Limb (tissue), 2 donors: Measurements from ENCODE around the gene GLG1.
"Not testable (repeated sequence)": the region's sequence is repeated elsewhere in the genome, so short reads cannot be mapped to it uniquely, and the experiment has no call there.

Source experiments
- DNase-seq, 2 donors: peaks; one replicate each; pipeline ENCODE4 v3.0.0-alpha.2; 2016; ENCODE audit errors: extremely low spot score in 2 of 2

GLG1 gene

GRCh38 chr16:74575175-74575806, 31.6 kb downstream of the GLG1 start:
- DNase-seq, result no peak

GRCh38 chr16:74574146-74574545, 32.8 kb downstream of the GLG1 start:
- no peak for DNase-seq

- no peak for DNase-seq
Measured at GRCh38 chr16:74573622-74574021, 33.3 kb downstream of the GLG1 start.

- DNase-seq, result no peak
Measured at GRCh38 chr16:74570412-74571301, 36.3 kb downstream of the GLG1 start.

GRCh38 chr16:74568961-74569631, 37.8 kb downstream of the GLG1 start:
- no peak for DNase-seq

GRCh38 chr16:74567901-74568300, 39.0 kb downstream of the GLG1 start:
- DNase-seq, result no peak

GRCh38 chr16:74565378-74565777, 41.5 kb downstream of the GLG1 start:
- no peak for DNase-seq

- DNase-seq, result no peak
Measured at GRCh38 chr16:74564451-74564984, 42.4 kb downstream of the GLG1 start.

GRCh38 chr16:74563828-74564263, 43.1 kb downstream of the GLG1 start:
- no peak for DNase-seq

GRCh38 chr16:74562117-74562516, 44.8 kb downstream of the GLG1 start:
- DNase-seq, result no peak

GRCh38 chr16:74561626-74562025, 45.3 kb downstream of the GLG1 start:
- no peak for DNase-seq

- DNase-seq, result no peak
Measured at GRCh38 chr16:74560912-74561311, 46.0 kb downstream of the GLG1 start.

- no peak for DNase-seq
Measured at GRCh38 chr16:74558873-74559272, 48.0 kb downstream of the GLG1 start.

GRCh38 chr16:74557275-74557674, 49.6 kb downstream of the GLG1 start:
- DNase-seq, result no peak

GRCh38 chr16:74556375-74556922, 50.5 kb downstream of the GLG1 start:
- DNase-seq, result no peak

GRCh38 chr16:74552357-74552756, 54.6 kb downstream of the GLG1 start:
- not testable (repeated sequence) for DNase-seq

- DNase-seq, result not testable (repeated sequence)
Measured at GRCh38 chr16:74550227-74551019, 56.5 kb downstream of the GLG1 start.

GRCh38 chr16:74546112-74546511, 60.8 kb downstream of the GLG1 start:
- DNase-seq, result not testable (repeated sequence)

GRCh38 chr16:74542911-74543578, 63.9 kb downstream of the GLG1 start:
- DNase-seq, result not testable (repeated sequence)

- not testable (repeated sequence) for DNase-seq
Measured at GRCh38 chr16:74540663-74541062, 66.3 kb downstream of the GLG1 start.
